Smooth muscle cell (in vitro differentiated cells): ENCODE data around the gene CTXN2. TPM values are rescaled to one million over a fixed set of nuclear protein-coding genes. Genes with fewer than 3 reads are reported as not detected.
A peak's percentile ranks its signal among the peaks of the same experiment; 100 is the strongest.

Source experiments
- DNase-seq: peaks from one replicate; lab custom pipeline; 2025; ENCODE audit not compliant: unreplicated experiment; lab: John Stamatoyannopoulos, UW
- H2AFZ ChIP-seq: fragments of 200-600 bp; sonication (generic); 2 replicates; pipeline ENCODE4 v1.6.0; 2016; ENCODE audit warnings: antibody characterized with exemption, low read depth, mild to moderate bottlenecking
- H3F3A ChIP-seq: fragments of 200-600 bp; sonication (generic); 2 replicates; pipeline ENCODE4 v1.6.0; 2017; ENCODE audit warnings: antibody characterized with exemption, low read depth
- H3K27ac ChIP-seq: fragments of 200-600 bp; sonication (generic); 2 replicates; pipeline ENCODE4 v1.5.1; 2016; ENCODE audit warnings: low read depth, mild to moderate bottlenecking
- H3K27me3 ChIP-seq: fragments of 200-600 bp; sonication (generic); 2 replicates; pipeline ENCODE4 v1.6.1; 2016; ENCODE audit warnings: low read depth, mild to moderate bottlenecking
- H3K36me3 ChIP-seq: fragments of 200-600 bp; sonication (generic); 2 replicates; pipeline ENCODE4 v1.5.1; 2016; ENCODE audit warnings: low read depth
- H3K4me1 ChIP-seq: fragments of 200-600 bp; sonication (generic); 2 replicates; pipeline ENCODE4 v1.5.1; 2016; ENCODE audit warnings: low read depth
- H3K4me2 ChIP-seq: fragments of 200-600 bp; sonication (generic); 2 replicates; pipeline ENCODE4 v1.6.0; 2016; ENCODE audit warnings: mild to moderate bottlenecking
- H3K4me3 ChIP-seq: fragments of 200-600 bp; sonication (generic); 2 replicates; pipeline ENCODE4 v1.5.1; 2016; ENCODE audit warnings: mild to moderate bottlenecking
- H3K79me2 ChIP-seq: fragments of 200-600 bp; sonication (generic); 2 replicates; pipeline ENCODE4 v1.6.0; 2016; ENCODE audit warnings: low read depth, mild to moderate bottlenecking
- H3K9ac ChIP-seq: fragments of 200-600 bp; sonication (generic); 2 replicates; pipeline ENCODE4 v1.6.0; 2016; ENCODE audit warnings: low read depth
- H3K9me3 ChIP-seq: fragments of 200-600 bp; sonication (generic); replicated peaks from 2 replicates; pipeline ENCODE4 v1.5.1; 2016; ENCODE audit warnings: low read depth
- H4K20me1 ChIP-seq: fragments of 200-600 bp; sonication (generic); 2 replicates; pipeline ENCODE4 v1.6.0; 2016; ENCODE audit warnings: low read depth
- WGBS: methylation state at CpG from one replicate; pipeline ENCODE4 v1.1.7; 2016; ENCODE audit warnings: low lambda C conversion rate; 5-methylcytosine and 5-hydroxymethylcytosine counted together
- polyA plus RNA-seq: library from polyadenylated mRNA; unstranded; fragments of >200 nt; fragmentation: Nextera tagmentation; extraction: Ambion mirVana; gene quantifications from 2 replicates; pipeline ENCODE4 v1.2.1, GENCODE V29; 2016
- total RNA-seq: library from RNA; depleted of rRNA; stranded (reverse); fragments of >200 nt; gene quantifications from 2 replicates; pipeline ENCODE4 v1.2.3, GENCODE V29; 2014
- TF ChIP-seq, protein P1 (sequence below): fragments of 200-600 bp; sonication (generic); IDR thresholded peaks from 2 replicates; pipeline ENCODE4 v1.5.1; 2017; ENCODE audit warnings: borderline replicate concordance, mild to moderate bottlenecking, antibody characterized with exemption; ENCODE audit not compliant: insufficient read depth, poor library complexity, severe bottlenecking

CTXN2 gene
- total and polyA plus RNA-seq, 2 experiments from 2014 or later, result not detected

GRCh38 chr15:48170981-48171380 lies 20.5 kb upstream of the CTXN2 start:
- TF ChIP-seq, protein P1, sequence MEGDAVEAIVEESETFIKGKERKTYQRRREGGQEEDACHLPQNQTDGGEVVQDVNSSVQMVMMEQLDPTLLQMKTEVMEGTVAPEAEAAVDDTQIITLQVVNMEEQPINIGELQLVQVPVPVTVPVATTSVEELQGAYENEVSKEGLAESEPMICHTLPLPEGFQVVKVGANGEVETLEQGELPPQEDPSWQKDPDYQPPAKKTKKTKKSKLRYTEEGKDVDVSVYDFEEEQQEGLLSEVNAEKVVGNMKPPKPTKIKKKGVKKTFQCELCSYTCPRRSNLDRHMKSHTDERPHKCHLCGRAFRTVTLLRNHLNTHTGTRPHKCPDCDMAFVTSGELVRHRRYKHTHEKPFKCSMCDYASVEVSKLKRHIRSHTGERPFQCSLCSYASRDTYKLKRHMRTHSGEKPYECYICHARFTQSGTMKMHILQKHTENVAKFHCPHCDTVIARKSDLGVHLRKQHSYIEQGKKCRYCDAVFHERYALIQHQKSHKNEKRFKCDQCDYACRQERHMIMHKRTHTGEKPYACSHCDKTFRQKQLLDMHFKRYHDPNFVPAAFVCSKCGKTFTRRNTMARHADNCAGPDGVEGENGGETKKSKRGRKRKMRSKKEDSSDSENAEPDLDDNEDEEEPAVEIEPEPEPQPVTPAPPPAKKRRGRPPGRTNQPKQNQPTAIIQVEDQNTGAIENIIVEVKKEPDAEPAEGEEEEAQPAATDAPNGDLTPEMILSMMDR, result no peak
- Histone ChIP-seq H3K4me2 (no peak overlapping the region), H4K20me1 (no peaks in the 10 kb centered on the region), H3K9me3 (peaks cover 9% of the 10 kb centered on the region), H2AFZ (no peak overlapping the region), H3K36me3 (no peaks in the 10 kb centered on the region), H3K27me3 (no peaks in the 10 kb centered on the region), H3K9ac (no peak overlapping the region), H3F3A (no peaks in the 10 kb centered on the region), H3K4me3 (no peak overlapping the region), H3K27ac (no peak overlapping the region), H3K79me2 (peaks cover 13% of the 10 kb centered on the region), H3K4me1 (peaks cover 4% of the 10 kb centered on the region)
- 96% methylated on average over 1 of the region's 1 CpG for WGBS
- no peak for DNase-seq

DNA sequence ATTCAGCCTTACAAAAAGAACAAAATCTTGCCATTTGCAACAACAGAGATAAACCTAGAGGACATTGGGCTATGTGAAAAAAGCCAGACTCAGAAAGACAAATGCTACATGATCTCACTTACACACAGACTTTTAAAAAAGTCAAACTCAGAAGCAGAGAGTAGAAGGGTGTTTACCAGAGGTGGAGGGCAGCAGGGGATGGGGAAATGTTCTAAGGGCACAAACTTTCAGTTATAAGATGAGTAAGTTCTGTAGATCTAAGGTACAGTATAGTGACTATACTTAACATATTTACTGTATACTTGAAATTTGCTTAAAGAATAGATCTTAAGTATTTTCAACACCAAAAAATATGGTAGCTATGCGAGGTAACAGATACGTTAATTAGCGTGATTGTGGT lies 16.3 kb upstream of the CTXN2 start:
- Histone ChIP-seq H3K9ac (no peak overlapping the region), H3K27ac (no peak overlapping the region), H2AFZ (no peak overlapping the region), H3K4me1 (peaks cover 22% of the 10 kb centered on the region), H3F3A (no peaks in the 10 kb centered on the region), H3K4me2 (no peak overlapping the region), H3K27me3 (peaks cover 22% of the 10 kb centered on the region), H3K36me3 (no peaks in the 10 kb centered on the region), H4K20me1 (no peaks in the 10 kb centered on the region), H3K9me3 (peaks cover 9% of the 10 kb centered on the region), H3K4me3 (no peak overlapping the region), H3K79me2 (peaks cover 13% of the 10 kb centered on the region)
- no peak for DNase-seq
- 89% methylated on average over 3 of the region's 3 CpGs for WGBS
- TF ChIP-seq, protein P1, result no peak

- Histone ChIP-seq H3K27me3 (peaks cover 22% of the 10 kb centered on the region), H3F3A (no peaks in the 10 kb centered on the region), H3K36me3 (no peaks in the 10 kb centered on the region), H3K4me2 (no peak overlapping the region), H3K9me3 (peaks cover 9% of the 10 kb centered on the region), H3K9ac (no peak overlapping the region), H3K4me3 (no peak overlapping the region), H3K79me2 (peaks cover 13% of the 10 kb centered on the region), H4K20me1 (no peaks in the 10 kb centered on the region), H2AFZ (no peak overlapping the region), H3K27ac (no peak overlapping the region), H3K4me1 (peaks cover 22% of the 10 kb centered on the region)
- no peak for DNase-seq
- 77% methylated on average over 4 of the region's 4 CpGs for WGBS
- TF ChIP-seq, protein P1, result no peak
Observed at GRCh38 chr15:48176112-48176511, 15.4 kb upstream of the CTXN2 start.

DNA sequence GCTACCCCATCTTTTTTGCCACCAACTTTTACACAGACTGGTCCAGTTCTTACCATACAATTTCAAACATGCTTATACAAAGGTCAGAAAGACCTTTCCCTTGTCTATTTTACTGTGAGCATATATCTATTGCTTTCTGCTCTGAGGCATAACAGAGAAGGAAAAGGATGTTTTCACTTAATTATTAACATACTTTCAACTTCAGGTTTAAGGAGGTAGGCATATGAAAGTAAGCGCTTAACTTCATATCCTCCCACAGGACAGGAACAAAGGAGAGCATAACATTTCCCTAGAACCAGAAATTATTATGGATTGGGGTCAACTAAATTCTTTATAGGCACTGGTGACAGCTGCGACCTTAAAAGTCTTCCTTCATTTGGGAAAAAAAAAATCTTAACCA lies 14.5 kb upstream of the CTXN2 start:
- Histone ChIP-seq H3F3A (no peaks in the 10 kb centered on the region), H3K27ac (no peak overlapping the region), H3K27me3 (peaks cover 22% of the 10 kb centered on the region), H3K4me2 (no peak overlapping the region), H3K4me1 (peaks cover 22% of the 10 kb centered on the region), H3K4me3 (peak overlapping the region; percentile 83), H3K9me3 (peaks cover 9% of the 10 kb centered on the region), H3K79me2 (peaks cover 13% of the 10 kb centered on the region), H2AFZ (peak overlapping the region; percentile 93), H3K36me3 (no peaks in the 10 kb centered on the region), H4K20me1 (no peaks in the 10 kb centered on the region), H3K9ac (no peak overlapping the region)
- DNase-seq, result no peak
- TF ChIP-seq, protein P1, result no peak
- WGBS, result 34% methylated on average over 2 of the region's 2 CpGs
